HG03097 (cell line): ENCODE data around the gene RNF111.
"Not testable (repeated sequence)": the region's sequence is repeated elsewhere in the genome, so short reads cannot be mapped to it uniquely, and the experiment has no call there.

Experiments
- ATAC-seq: cut with Tn5 transposase; IDR thresholded peaks from one replicate; pipeline ENCODE4 v1.9.1; 2021; ENCODE audit not compliant: unreplicated experiment, low FRiP score

Gene RNF111

GRCh38 chr15:59127255-59127654 is 139.8 kb downstream of the RNF111 start:
- not testable (repeated sequence) for ATAC-seq

GRCh38 chr15:59131456-59131855 is 144.0 kb downstream of the RNF111 start:
- ATAC-seq, result no peak

- ATAC-seq, result no peak
Observed at GRCh38 chr15:59131969-59132562, 144.6 kb downstream of the RNF111 start.

- no peak for ATAC-seq
Observed at GRCh38 chr15:59133929-59134427, 146.5 kb downstream of the RNF111 start.

- no peak for ATAC-seq
Observed at GRCh38 chr15:59137566-59137965, 150.1 kb downstream of the RNF111 start.

- no peak for ATAC-seq
Observed at GRCh38 chr15:59138243-59138642, 150.8 kb downstream of the RNF111 start.

- no peak for ATAC-seq
Observed at GRCh38 chr15:59140422-59141226, 153.2 kb downstream of the RNF111 start.

- no peak for ATAC-seq
Observed at GRCh38 chr15:59143281-59143680, 155.8 kb downstream of the RNF111 start.

- ATAC-seq, result not testable (repeated sequence)
Observed at GRCh38 chr15:59144594-59144993, 157.1 kb downstream of the RNF111 start.
